Stimulated activated CD8-positive, alpha-beta memory T cell treated with anti-CD3 and anti-CD28 coated beads, Interleukin-2, amount 100 ng/mL, for 48 hours (primary cell): ENCODE results near the gene SYT8.

Experiments
- DNase-seq, 2 donors: peaks; one replicate each; pipeline ENCODE4 v3.0.0-alpha.2; 2020; ENCODE audit warnings: low read depth in 2 of 2

Gene SYT8

GRCh38 chr11:1845561-1846452 lies 11.0 kb downstream of the SYT8 start:
- DNase-seq = no peak

DNA sequence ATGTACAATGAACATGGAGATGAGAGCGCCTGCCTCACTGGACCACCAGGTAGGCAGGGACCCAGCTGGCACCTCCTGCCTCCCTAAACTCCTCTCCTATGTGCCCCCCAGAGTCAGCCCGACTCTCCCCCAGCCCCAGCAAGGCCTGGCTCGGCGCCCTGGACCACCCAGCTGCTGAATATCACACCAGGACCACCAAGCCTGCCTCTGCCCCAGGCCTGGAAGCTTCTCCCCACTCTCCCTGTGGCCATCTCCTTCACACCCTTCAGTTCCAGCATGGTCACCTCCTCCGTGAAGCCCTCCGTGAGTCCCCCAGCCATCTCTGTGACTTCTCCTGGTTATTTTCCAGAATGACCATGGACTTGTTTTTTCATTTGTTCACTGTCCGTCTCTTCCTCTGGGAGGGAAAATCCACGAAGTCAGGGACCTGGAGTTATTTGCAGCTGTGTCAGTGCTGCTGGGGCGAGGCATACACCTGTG lies 11.7 kb downstream of the SYT8 start:
- no peak for DNase-seq

GRCh38 chr11:1847006-1847735 lies 12.4 kb downstream of the SYT8 start:
- no peak for DNase-seq

- no peak for DNase-seq
These were observed 13.3 kb downstream of the SYT8 start for GRCh38 chr11:1847926-1848639.

GRCh38 chr11:1848640-1849430 lies 14.0 kb downstream of the SYT8 start:
- no peak for DNase-seq

DNA sequence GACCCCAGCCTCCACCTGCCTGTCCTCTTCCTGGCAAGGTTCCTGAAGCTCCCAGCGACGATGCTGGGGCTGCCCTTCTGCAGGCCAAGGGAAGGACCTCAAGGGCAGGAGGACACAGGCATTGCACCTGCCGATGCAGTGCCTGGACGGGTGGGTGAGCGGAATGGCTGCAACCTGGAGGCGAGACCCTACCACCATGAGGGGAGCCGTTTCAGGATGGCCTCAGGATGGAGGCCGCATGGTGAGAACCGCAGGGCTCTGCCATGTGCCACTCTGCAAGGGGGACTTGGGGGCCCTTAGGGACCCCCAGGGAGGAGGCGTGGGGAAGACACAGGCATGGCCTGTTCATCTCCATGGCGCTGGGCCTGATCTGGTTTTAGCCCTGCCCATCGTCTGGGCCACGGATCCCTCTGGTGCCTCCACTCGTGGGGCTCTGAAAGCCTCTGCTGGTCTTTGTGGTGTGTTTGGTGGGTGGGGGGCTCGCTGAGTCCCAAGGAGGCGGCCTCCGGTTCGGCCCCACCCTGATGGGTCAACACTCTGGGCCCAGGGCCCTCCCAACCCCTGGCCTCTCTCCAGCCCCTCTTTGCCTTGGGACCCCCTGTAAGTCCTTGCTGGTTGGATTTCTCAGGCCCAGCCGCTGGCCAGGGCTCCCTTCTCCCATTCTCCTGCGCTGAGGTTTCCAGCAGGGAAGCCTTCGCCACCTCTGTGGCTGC lies 16.8 kb downstream of the SYT8 start:
- no peak for DNase-seq

GRCh38 chr11:1852271-1852876 lies 17.6 kb downstream of the SYT8 start:
- DNase-seq = no peak

GRCh38 chr11:1852877-1853276 lies 18.1 kb downstream of the SYT8 start, which contains the start of gene LSP1:
Gene LSP1 (plus strand): TSS chr11:1853084. CDS start chr11:1853145, 61 bp downstream.
- peak; percentile 76 to 80 for DNase-seq

DNA sequence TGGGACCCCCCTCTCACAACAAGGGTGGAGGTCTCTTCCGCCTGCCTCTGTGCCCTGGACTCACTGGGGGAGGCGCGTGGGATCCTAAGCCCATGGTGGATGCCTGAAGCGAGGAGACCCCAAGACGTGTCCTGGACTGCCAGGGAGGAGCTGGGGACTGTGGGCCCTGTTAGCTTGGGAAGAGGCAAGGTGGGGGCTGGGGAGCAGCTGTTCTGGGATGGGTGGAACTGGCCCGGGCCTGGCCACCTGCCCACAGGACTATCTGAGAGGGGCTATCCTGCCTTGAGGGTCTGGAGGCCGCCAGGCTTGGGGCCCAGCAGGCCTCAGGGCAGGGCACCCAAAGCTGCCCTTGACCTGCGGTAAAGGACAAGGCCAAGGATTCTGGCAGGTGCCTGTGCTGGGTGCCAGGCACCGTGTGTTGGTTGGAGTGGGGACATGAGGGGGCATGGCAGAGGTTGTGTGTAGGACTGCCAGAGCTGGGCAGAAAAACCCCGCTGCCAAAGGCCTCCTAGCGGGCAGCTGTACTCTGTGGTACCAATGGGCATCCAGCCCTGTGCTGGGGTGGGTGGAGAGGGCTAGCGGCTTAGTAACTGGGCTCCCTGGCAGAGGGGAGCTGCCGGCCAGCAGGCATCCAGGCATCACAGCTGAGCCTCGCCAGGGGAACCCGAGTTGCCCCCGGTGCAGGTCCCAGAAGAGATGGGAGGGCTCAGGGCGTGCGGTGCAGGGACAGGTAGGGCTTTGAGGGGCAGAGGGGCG lies 18.8 kb downstream of the SYT8 start:
- no peak for DNase-seq

- no peak for DNase-seq
These were observed 19.6 kb downstream of the SYT8 start for GRCh38 chr11:1854132-1854948.

DNA sequence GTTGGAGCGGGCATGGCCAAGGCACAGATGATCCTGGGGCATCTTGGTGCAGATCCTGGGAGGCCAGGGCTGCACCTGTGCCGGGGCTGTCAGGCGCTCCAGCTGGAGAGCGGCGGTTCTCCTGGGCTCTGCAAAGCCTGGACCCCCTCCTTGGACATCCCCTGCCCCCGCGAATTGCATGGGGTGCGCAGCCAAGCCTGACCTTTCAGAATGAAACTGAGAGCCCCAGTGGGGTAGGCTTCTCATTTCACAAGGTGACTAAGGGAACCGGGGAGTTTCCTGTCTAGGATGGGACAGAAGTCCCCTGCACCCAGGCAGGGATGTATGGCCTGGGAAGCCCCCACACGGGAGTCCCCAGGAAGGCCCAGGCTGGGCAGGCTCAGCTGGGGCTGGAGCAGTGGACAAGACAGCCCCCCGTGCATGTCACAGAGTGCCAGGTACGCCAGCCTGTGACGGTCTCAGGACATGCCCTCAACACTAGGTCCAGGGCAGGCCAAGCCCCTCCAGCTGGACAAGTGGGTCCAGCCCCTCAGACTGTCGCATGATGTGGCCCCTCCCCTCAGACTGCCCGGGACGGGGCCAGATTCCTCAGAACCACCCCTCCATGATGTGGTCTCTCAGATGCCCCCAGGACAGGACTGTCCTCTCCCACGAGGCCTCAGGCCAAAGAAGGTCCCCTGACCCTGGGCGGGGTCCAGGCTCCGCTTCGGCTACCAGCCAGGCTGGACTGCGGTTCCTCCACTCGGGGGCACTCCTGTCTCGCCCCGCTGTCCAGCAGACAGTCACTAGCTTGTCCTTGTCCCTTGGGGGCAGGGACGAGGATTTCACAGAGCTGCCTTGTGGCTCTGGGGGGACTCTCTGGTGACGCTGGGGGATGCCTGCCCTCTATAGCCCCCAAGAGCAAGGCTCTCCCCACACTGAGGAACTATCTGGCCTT lies 20.4 kb downstream of the SYT8 start:
- DNase-seq = peak in 1 of 2 donors; percentile 57

- DNase-seq = no peak
These were observed 21.1 kb downstream of the SYT8 start for GRCh38 chr11:1855886-1856265.

DNA sequence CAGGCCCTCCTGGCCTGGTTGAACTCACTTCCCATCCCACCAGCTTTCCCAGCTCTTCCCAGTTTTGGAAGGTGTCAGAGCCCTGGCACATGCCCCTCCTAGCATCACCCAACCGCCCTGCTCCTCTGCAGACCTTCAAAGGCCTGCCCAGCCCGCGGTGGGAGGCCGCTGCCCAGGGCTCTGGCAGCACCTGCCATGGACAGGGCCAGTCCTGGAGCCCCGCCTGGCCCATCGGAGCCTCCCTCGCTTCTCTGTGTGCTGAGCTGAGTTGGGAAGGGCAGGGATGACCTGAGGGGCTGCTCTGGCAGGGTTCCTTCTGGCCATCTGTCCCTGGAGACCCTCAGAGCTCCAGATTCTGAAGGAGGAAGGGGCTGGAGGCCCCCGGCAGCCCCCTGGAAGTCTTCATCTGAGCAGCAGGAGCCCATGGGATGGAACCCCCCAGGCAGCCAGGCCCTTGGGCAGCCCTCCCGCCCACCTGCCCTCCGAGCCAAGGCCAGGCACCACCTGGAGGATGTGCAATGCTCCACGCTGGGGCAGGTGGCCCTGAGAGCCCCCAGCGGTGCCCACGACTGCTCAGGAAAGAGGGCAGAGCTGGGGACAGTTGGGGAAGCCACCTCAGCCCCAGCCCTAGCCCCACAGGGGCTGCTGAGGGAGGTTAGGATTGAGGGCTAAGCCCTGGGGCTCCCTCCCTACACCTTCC lies 21.7 kb downstream of the SYT8 start:
- no peak for DNase-seq

DNA sequence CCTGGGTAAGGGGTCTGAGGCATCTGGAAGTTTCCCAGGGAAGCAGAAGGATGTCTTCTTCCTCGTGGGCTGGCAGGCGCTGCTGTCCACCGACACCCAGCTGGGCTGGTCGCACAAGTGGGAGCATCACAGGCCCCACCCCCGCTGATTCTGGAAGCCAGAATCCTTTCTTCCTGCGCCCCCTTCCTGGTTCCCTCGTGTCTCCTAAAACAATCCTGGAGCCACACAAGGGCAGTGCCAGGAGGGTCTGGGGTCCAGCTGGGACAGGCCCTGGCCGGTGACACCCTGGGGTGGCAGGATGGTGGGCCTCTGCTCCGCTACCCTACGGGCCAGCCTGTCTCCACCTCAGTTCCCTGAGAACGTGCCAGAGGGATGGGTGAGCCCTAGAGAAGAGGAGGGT lies 22.3 kb downstream of the SYT8 start:
- no peak for DNase-seq

- no peak for DNase-seq
These were observed 23.4 kb downstream of the SYT8 start for GRCh38 chr11:1858154-1858553.

GRCh38 chr11:1858576-1858975 lies 23.8 kb downstream of the SYT8 start:
- no peak for DNase-seq

DNA sequence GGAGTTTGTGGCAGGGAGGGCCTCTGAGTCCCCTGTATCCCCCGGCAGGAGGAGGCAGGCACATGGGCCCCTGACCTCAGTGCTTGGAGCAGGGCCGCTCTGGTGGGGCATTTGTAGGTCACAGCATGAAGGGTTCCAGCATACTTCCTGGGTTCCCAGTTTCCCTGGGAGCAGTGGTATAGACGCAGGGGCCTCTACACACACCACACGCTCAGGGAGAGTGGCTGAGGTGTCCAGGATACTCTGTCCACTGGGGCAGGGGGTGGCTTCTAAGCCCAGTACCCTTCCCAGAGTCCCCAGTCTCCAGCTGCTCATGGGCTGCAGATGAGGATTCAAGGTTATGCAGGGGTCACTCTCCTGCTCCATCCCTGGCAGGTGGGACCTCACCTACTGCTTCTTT lies 24.2 kb downstream of the SYT8 start:
- DNase-seq = no peak
